GM20000 (cell line): ENCODE data around the gene PGAM2.

ENCODE experiments used
- DNase-seq: peaks from one replicate; pipeline ENCODE4 v3.0.0; 2012; ENCODE audit warnings: low spot score
- TF ChIP-seq, protein P1 (sequence below): IDR thresholded peaks from 2 replicates; pipeline ENCODE4 v1.5.1; 2012; ENCODE audit warnings: mild to moderate bottlenecking, control low read depth; ENCODE audit errors: extremely low read depth, missing control alignments

The PGAM2 gene

DNA sequence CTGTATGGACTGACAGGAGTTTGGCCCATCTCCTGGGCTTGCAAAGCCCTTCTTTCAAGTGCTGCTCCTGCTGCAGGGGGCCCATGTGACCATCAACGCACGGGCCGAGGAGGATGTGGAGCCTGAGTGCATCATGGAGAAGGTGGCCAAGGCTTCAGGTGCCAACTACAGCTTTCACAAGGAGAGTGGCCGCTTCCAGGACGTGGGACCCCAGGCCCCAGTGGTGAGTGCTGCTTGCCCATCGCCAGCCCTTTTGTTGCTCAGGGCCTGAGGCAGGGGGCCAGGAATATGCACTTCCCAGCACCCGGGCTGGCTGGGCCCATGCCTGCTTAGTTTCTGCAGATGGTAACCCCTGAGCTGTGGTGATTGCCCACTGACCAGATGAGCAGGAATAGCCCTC lies 8.7 kb downstream of the PGAM2 start:
- TF ChIP-seq, protein P1, sequence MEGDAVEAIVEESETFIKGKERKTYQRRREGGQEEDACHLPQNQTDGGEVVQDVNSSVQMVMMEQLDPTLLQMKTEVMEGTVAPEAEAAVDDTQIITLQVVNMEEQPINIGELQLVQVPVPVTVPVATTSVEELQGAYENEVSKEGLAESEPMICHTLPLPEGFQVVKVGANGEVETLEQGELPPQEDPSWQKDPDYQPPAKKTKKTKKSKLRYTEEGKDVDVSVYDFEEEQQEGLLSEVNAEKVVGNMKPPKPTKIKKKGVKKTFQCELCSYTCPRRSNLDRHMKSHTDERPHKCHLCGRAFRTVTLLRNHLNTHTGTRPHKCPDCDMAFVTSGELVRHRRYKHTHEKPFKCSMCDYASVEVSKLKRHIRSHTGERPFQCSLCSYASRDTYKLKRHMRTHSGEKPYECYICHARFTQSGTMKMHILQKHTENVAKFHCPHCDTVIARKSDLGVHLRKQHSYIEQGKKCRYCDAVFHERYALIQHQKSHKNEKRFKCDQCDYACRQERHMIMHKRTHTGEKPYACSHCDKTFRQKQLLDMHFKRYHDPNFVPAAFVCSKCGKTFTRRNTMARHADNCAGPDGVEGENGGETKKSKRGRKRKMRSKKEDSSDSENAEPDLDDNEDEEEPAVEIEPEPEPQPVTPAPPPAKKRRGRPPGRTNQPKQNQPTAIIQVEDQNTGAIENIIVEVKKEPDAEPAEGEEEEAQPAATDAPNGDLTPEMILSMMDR, result no peak
- DNase-seq, result no peak

GRCh38 chr7:44052771-44053365 lies 12.5 kb downstream of the PGAM2 start:
- DNase-seq, result no peak
- TF ChIP-seq, protein P1, result no peak

DNA sequence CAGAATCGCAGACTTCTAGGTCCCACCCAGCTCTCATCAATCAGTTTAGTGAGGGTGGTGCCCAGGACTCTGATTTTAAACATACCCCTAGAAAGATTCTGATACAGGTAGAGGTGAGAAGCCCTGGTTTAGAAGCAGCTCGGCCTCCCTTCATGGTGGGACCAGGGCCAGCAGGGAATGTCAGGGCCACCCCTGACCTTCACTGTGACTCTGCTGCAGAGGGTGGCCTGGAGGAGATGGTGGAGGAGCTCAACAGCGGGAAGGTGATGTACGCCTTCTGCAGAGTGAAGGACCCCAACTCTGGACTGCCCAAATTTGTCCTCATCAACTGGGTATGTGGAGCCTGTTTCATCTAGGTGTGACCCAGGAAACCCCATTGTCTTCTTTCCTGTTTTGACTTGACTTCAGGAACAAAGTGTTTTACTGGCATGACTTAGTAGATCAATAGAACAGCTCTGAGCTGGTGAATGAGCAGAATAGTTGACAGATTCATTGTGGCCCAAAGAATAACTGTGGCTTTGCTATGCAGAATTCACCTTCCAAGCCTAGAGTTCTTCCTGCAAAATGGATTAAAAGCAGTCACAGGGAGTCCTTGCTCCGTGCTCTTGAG lies 13.7 kb downstream of the PGAM2 start:
- TF ChIP-seq, protein P1, result no peak
- no peak for DNase-seq

- TF ChIP-seq, protein P1, result no peak
- no peak for DNase-seq
These were observed 14.3 kb downstream of the PGAM2 start for GRCh38 chr7:44050915-44051560.

- DNase-seq, result no peak
These were observed 15.0 kb downstream of the PGAM2 start for GRCh38 chr7:44050121-44050914.

DNA sequence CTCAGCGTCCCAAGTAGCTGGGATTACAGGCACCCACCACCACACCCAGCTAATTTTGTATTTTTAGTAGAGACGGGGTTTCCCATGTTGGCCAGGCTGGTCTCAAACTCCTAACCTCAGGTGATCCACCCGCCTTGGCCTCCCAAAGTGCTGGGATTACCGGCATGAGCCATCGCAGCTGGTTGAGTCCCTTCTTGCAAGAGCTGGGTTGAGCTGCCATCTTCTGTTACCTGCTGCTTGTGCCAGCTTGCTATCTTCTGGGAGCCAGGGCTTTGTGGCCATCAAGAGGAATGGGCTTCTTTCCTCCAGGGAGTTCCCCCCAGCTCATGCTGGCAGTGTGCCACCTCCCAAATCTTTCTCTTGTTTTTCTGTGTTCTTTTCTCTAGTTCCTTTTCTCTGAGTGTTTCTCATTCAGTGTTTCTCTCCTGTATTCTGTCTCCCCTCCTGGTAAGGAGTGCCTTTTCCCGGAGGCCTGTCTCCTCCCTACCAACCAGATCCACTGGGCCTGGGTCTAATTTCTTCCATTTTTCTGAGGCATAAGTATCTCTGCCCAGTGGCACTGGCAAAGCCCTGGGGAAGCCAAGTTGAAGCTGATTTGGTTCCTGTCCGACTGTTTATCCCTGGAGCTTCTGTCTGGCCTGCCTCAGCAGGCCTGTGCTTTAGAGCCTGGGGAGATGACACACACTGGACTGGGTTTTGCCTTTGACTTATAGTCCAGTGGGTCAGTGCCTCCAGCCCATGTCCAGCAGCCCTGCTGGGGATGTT lies 17.2 kb downstream of the PGAM2 start:
- TF ChIP-seq, protein P1, result no peak
- DNase-seq, result no peak

More at GRCh38 chr7:44050121-44050914, 15.0 kb downstream of the PGAM2 start:
- TF ChIP-seq, protein P1, result no peak
